Activated naive CD4-positive, alpha-beta T cell treated with anti-CD3 and anti-CD28 coated beads for 36 hours (primary cell): ENCODE measurements around the gene EFNA5. TPM values are rescaled to one million over a fixed set of nuclear protein-coding genes. Genes with fewer than 3 reads are reported as not detected.
"Not testable (repeated sequence)": the region's sequence is repeated elsewhere in the genome, so short reads cannot be mapped to it uniquely, and the experiment has no call there.

Source experiments
- CTCF ChIA-PET: fragments of 350-600 bp; sonication (Branson Sonifier 250); formaldehyde crosslinking; loops from one replicate; lab custom pipeline; 2021; ENCODE audit warnings: antibody characterized with exemption; lab: Charles Lee
- DNase-seq: peaks from one replicate; pipeline ENCODE4 v3.0.0-alpha.2; 2020
- H3K27ac Mint-ChIP-seq: one replicate; pipeline ENCODE4 v1.8.0; 2021; ENCODE audit warnings: mild to moderate bottlenecking, mixed read lengths
- H3K27me3 Mint-ChIP-seq: one replicate; pipeline ENCODE4 v1.8.0; 2021; ENCODE audit warnings: low read depth, mixed read lengths
- H3K36me3 Mint-ChIP-seq: one replicate; pipeline ENCODE4 v1.8.0; 2021; ENCODE audit warnings: low read depth, mixed read lengths
- H3K4me1 Mint-ChIP-seq: one replicate; pipeline ENCODE4 v1.8.0; 2021; ENCODE audit warnings: low read depth, mixed read lengths
- H3K4me3 Mint-ChIP-seq: one replicate; pipeline ENCODE4 v1.8.0; 2021; ENCODE audit warnings: mild to moderate bottlenecking, moderate library complexity, mixed read lengths
- H3K9me3 Mint-ChIP-seq: one replicate; pipeline ENCODE4 v1.8.0; 2021; ENCODE audit warnings: mixed read lengths
- intact Hi-C: fragments of 100-400 bp; cut with micrococcal nuclease; formaldehyde crosslinking; loops from one replicate; pipeline ENCODE4 v1.15.1; 2023
- total RNA-seq, 2 experiments: library from RNA; stranded (reverse); gene quantifications; one replicate each; pipeline ENCODE4 v1.2.3, GENCODE V29; 2021

The EFNA5 gene
- total RNA-seq, 2 experiments from 2014 or later: not detected

- Mint-ChIP-seq H3K27ac (no peak overlapping the region), H3K4me3 (no peak overlapping the region), H3K4me1 (no peaks in the 10 kb centered on the region), H3K27me3 (no peaks in the 10 kb centered on the region), H3K36me3 (no peaks in the 10 kb centered on the region), H3K9me3 (no peaks in the 10 kb centered on the region)
- intact Hi-C loops: no loop called here
- CTCF ChIA-PET: no interaction called here
- DNase-seq: no peak
Measured at GRCh38 chr5:107496466-107496865, 174.3 kb downstream of the EFNA5 start.

- DNase-seq, H3K9me3 Mint-ChIP-seq, H3K4me3 Mint-ChIP-seq, H3K27me3 Mint-ChIP-seq, intact Hi-C loops, H3K27ac Mint-ChIP-seq, H3K36me3 Mint-ChIP-seq, H3K4me1 Mint-ChIP-seq: not testable (repeated sequence)
- CTCF ChIA-PET: interaction anchor here (1.5 kb wide), 1 partner anchor 79 kb away, joined by 4 read pairs; no protein-coding TSS in a partner anchor
Measured at GRCh38 chr5:107494129-107494528, 176.6 kb downstream of the EFNA5 start.

GRCh38 chr5:107487056-107487542 lies 183.6 kb downstream of the EFNA5 start:
- Mint-ChIP-seq H3K36me3 (no peaks in the 10 kb centered on the region), H3K27ac (no peak overlapping the region), H3K9me3 (peaks cover 6% of the 10 kb centered on the region), H3K4me3 (no peak overlapping the region), H3K4me1 (peaks cover 15% of the 10 kb centered on the region), H3K27me3 (peaks cover 6% of the 10 kb centered on the region)
- CTCF ChIA-PET: no interaction called here
- intact Hi-C loops: loop anchor here (5.0 kb wide), 2 partner anchors 85 to 100 kb away; no protein-coding TSS in a partner anchor
- no peak for DNase-seq

GRCh38 chr5:107486489-107486888 lies 184.2 kb downstream of the EFNA5 start:
- intact Hi-C loops: loop anchor here (1.0 to 5.0 kb wide), 3 partner anchors 86 to 223 kb away; no protein-coding TSS in a partner anchor
- Mint-ChIP-seq H3K27ac (no peak overlapping the region), H3K4me1 (peaks cover 15% of the 10 kb centered on the region), H3K36me3 (no peaks in the 10 kb centered on the region), H3K4me3 (no peak overlapping the region), H3K9me3 (peaks cover 6% of the 10 kb centered on the region), H3K27me3 (peaks cover 6% of the 10 kb centered on the region)
- DNase-seq: peak; percentile 60
- CTCF ChIA-PET: no interaction called here

GRCh38 chr5:107485184-107485583 lies 185.6 kb downstream of the EFNA5 start:
- CTCF ChIA-PET: no interaction called here
- H3K27ac Mint-ChIP-seq: no peak overlapping the region
- H3K36me3 Mint-ChIP-seq: no peaks in the 10 kb centered on the region
- peaks cover 15% of the 10 kb centered on the region for H3K4me1 Mint-ChIP-seq
- H3K27me3 Mint-ChIP-seq: peaks cover 11% of the 10 kb centered on the region
- no peak overlapping the region for H3K4me3 Mint-ChIP-seq
- no peak for DNase-seq
- intact Hi-C loops: loop anchor here (5.0 kb wide), 2 partner anchors 87 to 98 kb away; no protein-coding TSS in a partner anchor
- H3K9me3 Mint-ChIP-seq: peaks cover 6% of the 10 kb centered on the region

- no peak overlapping the region for H3K27ac Mint-ChIP-seq
Measured at GRCh38 chr5:107484281-107484680, 186.5 kb downstream of the EFNA5 start.

GRCh38 chr5:107483231-107484024 lies 187.3 kb downstream of the EFNA5 start:
- CTCF ChIA-PET: no interaction called here
- Mint-ChIP-seq H3K36me3 (no peaks in the 10 kb centered on the region), H3K4me3 (no peak overlapping the region), H3K4me1 (peaks cover 15% of the 10 kb centered on the region), H3K27ac (no peak overlapping the region), H3K27me3 (peaks cover 8% of the 10 kb centered on the region), H3K9me3 (peaks cover 6% of the 10 kb centered on the region)
- intact Hi-C loops: no loop called here
- no peak for DNase-seq

More at GRCh38 chr5:107484281-107484680, 186.5 kb downstream of the EFNA5 start:
- H3K27me3 Mint-ChIP-seq: peaks cover 8% of the 10 kb centered on the region
- H3K36me3 Mint-ChIP-seq: no peaks in the 10 kb centered on the region
- intact Hi-C loops: no loop called here
- H3K4me1 Mint-ChIP-seq: peaks cover 15% of the 10 kb centered on the region
- CTCF ChIA-PET: no interaction called here
- no peak overlapping the region for H3K4me3 Mint-ChIP-seq
- DNase-seq: no peak
- H3K9me3 Mint-ChIP-seq: peaks cover 6% of the 10 kb centered on the region

GRCh38 chr5:107478068-107478641 lies 192.6 kb downstream of the EFNA5 start:
- intact Hi-C loops: no loop called here

GRCh38 chr5:107477492-107477891 lies 193.2 kb downstream of the EFNA5 start:
- H3K36me3 Mint-ChIP-seq: no peaks in the 10 kb centered on the region
- no peaks in the 10 kb centered on the region for H3K4me1 Mint-ChIP-seq
- H3K27me3 Mint-ChIP-seq: peaks cover 13% of the 10 kb centered on the region
- CTCF ChIA-PET: no interaction called here
- H3K27ac Mint-ChIP-seq: no peak overlapping the region
- no peaks in the 10 kb centered on the region for H3K9me3 Mint-ChIP-seq
- intact Hi-C loops: no loop called here
- DNase-seq: no peak
- H3K4me3 Mint-ChIP-seq: no peak overlapping the region

More at GRCh38 chr5:107478068-107478641, 192.6 kb downstream of the EFNA5 start:
- Mint-ChIP-seq H3K27me3 (peaks cover 12% of the 10 kb centered on the region), H3K9me3 (no peaks in the 10 kb centered on the region), H3K4me1 (no peaks in the 10 kb centered on the region), H3K4me3 (no peak overlapping the region), H3K27ac (no peak overlapping the region), H3K36me3 (no peaks in the 10 kb centered on the region)
- DNase-seq: no peak
- CTCF ChIA-PET: no interaction called here

GRCh38 chr5:107476783-107477182 lies 194.0 kb downstream of the EFNA5 start:
- Mint-ChIP-seq H3K9me3 (no peaks in the 10 kb centered on the region), H3K4me3 (no peak overlapping the region), H3K27ac (no peak overlapping the region), H3K4me1 (no peaks in the 10 kb centered on the region), H3K36me3 (no peaks in the 10 kb centered on the region), H3K27me3 (peaks cover 13% of the 10 kb centered on the region)
- peak; percentile 14 for DNase-seq
- intact Hi-C loops: no loop called here
- CTCF ChIA-PET: interaction anchor here (0.6 kb wide), 1 partner anchor 35 kb away, joined by 3 read pairs; no protein-coding TSS in a partner anchor

- no peak for DNase-seq
- H3K9me3 Mint-ChIP-seq: no peaks in the 10 kb centered on the region
- H3K4me1 Mint-ChIP-seq: no peaks in the 10 kb centered on the region
- H3K36me3 Mint-ChIP-seq: no peaks in the 10 kb centered on the region
- CTCF ChIA-PET: interaction anchor here (0.6 kb wide), 1 partner anchor 997 kb away, joined by 3 read pairs; no protein-coding TSS in a partner anchor
- no peak overlapping the region for H3K4me3 Mint-ChIP-seq
- no peak overlapping the region for H3K27ac Mint-ChIP-seq
- intact Hi-C loops: no loop called here
- H3K27me3 Mint-ChIP-seq: peaks cover 8% of the 10 kb centered on the region
Measured at GRCh38 chr5:107474716-107475489, 195.8 kb downstream of the EFNA5 start.

GRCh38 chr5:107474361-107474715 lies 196.4 kb downstream of the EFNA5 start:
- no peak overlapping the region for H3K27ac Mint-ChIP-seq
- no peaks in the 10 kb centered on the region for H3K36me3 Mint-ChIP-seq
- intact Hi-C loops: no loop called here
- no peaks in the 10 kb centered on the region for H3K4me1 Mint-ChIP-seq
- no peaks in the 10 kb centered on the region for H3K9me3 Mint-ChIP-seq
- no peak overlapping the region for H3K4me3 Mint-ChIP-seq
- peaks cover 8% of the 10 kb centered on the region for H3K27me3 Mint-ChIP-seq
- DNase-seq: no peak
- CTCF ChIA-PET: no interaction called here
